Stimulated activated naive CD4-positive, alpha-beta T cell (primary cell): ENCODE measurements around the gene COMMD10.

ENCODE experiments used
- DNase-seq, 6 experiments: peaks; one replicate each; lab custom pipeline; 2025; lab: John Stamatoyannopoulos, UW

COMMD10 gene

GRCh38 chr5:116292321-116292720 lies 207.5 kb downstream of the COMMD10 start:
- DNase-seq: no peak

- DNase-seq: no peak
These were observed 211.7 kb downstream of the COMMD10 start for GRCh38 chr5:116296335-116297072.

GRCh38 chr5:116297296-116297814 lies 212.5 kb downstream of the COMMD10 start:
- no peak for DNase-seq

GRCh38 chr5:116299746-116300640 lies 215.2 kb downstream of the COMMD10 start:
- no peak for DNase-seq

GRCh38 chr5:116301110-116301509 lies 216.3 kb downstream of the COMMD10 start:
- DNase-seq: no peak

- DNase-seq: no peak
These were observed 218.5 kb downstream of the COMMD10 start for GRCh38 chr5:116303340-116303739.

- DNase-seq: no peak
These were observed 219.0 kb downstream of the COMMD10 start for GRCh38 chr5:116303810-116304209.

- no peak for DNase-seq
These were observed 221.1 kb downstream of the COMMD10 start for GRCh38 chr5:116305899-116306298.

- DNase-seq: no peak
These were observed 222.0 kb downstream of the COMMD10 start for GRCh38 chr5:116306846-116307245.

- DNase-seq: no peak
These were observed 223.6 kb downstream of the COMMD10 start for GRCh38 chr5:116308391-116308790.

GRCh38 chr5:116313366-116313765 lies 228.5 kb downstream of the COMMD10 start:
- no peak for DNase-seq

GRCh38 chr5:116315531-116315930 lies 230.7 kb downstream of the COMMD10 start:
- DNase-seq: no peak

GRCh38 chr5:116318091-116318854 lies 233.4 kb downstream of the COMMD10 start:
- no peak for DNase-seq

GRCh38 chr5:116320486-116320885 lies 235.7 kb downstream of the COMMD10 start:
- no peak for DNase-seq

GRCh38 chr5:116329503-116329902 lies 244.7 kb downstream of the COMMD10 start:
- no peak for DNase-seq

- no peak for DNase-seq
These were observed 256.0 kb downstream of the COMMD10 start for GRCh38 chr5:116340799-116341198.
